GM10266 (cell line): ENCODE results near the gene LRP1B.

ENCODE experiments used
- DNase-seq: peaks from one replicate; pipeline ENCODE4 v3.0.0; 2012; ENCODE audit errors: extremely low spot score
- TF ChIP-seq, protein P1 (sequence below): IDR thresholded peaks from 2 replicates; pipeline ENCODE4 v1.5.1; 2012; ENCODE audit warnings: mild to moderate bottlenecking, low read depth; ENCODE audit not compliant: control insufficient read depth, insufficient read depth; ENCODE audit errors: missing control alignments

Gene LRP1B

DNA sequence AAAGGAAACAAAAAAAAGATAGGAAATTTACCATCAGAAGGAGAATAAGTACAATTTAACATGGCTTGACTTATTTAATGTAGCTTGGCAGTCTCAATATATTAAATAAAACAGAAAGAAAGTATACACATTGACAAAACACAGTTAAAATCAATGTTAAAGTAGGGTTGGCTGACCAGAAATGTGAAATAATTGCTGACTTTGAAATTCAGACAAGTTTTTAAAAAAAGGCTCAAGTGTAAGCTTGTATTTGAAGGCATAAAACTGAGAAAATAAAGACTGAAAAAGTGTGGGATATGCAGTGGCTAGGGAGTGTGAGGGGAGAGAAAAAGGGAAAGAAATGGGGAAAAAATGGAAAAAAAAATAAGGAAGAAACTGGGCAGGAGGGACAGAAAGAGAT is 665.8 kb downstream of the LRP1B start:
- TF ChIP-seq, protein P1, sequence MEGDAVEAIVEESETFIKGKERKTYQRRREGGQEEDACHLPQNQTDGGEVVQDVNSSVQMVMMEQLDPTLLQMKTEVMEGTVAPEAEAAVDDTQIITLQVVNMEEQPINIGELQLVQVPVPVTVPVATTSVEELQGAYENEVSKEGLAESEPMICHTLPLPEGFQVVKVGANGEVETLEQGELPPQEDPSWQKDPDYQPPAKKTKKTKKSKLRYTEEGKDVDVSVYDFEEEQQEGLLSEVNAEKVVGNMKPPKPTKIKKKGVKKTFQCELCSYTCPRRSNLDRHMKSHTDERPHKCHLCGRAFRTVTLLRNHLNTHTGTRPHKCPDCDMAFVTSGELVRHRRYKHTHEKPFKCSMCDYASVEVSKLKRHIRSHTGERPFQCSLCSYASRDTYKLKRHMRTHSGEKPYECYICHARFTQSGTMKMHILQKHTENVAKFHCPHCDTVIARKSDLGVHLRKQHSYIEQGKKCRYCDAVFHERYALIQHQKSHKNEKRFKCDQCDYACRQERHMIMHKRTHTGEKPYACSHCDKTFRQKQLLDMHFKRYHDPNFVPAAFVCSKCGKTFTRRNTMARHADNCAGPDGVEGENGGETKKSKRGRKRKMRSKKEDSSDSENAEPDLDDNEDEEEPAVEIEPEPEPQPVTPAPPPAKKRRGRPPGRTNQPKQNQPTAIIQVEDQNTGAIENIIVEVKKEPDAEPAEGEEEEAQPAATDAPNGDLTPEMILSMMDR = no peak
- DNase-seq = no peak

DNA sequence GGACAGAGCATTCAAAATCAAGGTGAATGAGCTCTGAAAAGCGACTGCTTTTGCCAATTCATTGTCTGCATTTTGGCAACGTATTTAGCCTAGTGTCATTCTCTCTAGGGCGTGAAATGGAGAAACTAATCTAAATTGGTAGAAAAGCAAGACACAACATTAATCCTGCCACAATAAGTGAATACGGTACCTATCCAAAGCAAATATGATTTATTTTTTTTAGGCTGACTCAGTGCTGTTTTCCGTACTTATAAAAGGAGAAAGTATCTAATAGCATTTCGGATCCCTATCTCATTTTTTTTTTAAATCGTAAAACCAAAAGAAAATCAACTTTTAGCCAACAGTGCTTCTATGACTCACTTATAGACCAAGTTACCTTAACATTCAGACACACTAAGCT is 672.5 kb downstream of the LRP1B start:
- DNase-seq = no peak
- TF ChIP-seq, protein P1 = no peak

DNA sequence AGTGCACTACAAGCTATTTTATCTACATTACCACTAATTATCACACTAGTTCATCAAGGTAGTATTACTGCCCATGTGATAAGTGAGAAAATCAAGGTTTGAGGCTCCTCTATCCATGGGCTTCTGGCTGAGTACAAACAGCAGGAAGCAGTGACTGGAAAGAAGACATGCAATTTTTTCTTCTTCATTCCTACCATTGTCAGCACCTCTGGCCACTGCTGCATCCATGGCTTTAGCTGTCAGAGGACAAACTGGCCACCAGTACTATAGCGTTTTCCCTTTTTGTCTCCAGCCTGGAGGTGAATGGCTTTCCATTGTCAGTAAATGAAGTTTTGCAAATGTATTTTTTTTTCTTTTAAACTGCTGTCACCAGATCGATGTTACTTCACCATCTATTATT is 674.9 kb downstream of the LRP1B start:
- no peak for DNase-seq
- TF ChIP-seq, protein P1 = no peak

DNA sequence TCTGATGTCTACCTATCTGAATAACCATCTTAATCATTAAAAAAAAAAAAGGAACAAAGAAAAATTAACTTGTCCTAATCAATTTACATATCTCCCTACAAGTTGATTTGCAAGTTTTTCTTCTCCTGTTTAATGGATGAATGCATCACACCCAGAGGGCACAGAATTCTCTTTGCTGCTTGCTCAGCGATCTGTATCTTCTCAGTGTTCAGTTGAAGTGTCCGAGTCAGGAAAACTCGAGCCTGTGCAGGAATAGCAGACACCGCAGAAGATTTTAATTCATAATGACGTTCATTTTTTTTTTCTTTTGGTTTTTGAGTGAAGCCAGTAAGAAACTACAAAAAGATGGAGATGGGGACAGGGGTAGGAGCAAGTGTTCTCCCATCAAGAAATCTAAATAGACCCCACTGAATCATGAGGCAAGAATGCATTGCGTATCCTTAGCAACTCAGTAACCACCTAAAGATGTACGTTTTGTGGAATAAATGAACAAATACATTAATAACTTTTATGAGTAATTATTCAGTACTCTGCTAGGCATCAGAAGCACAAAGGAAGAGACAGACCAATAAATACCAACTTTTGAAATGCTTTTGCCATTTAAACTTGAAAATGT is 675.5 kb downstream of the LRP1B start:
- no peak for DNase-seq
- TF ChIP-seq, protein P1 = no peak

DNA sequence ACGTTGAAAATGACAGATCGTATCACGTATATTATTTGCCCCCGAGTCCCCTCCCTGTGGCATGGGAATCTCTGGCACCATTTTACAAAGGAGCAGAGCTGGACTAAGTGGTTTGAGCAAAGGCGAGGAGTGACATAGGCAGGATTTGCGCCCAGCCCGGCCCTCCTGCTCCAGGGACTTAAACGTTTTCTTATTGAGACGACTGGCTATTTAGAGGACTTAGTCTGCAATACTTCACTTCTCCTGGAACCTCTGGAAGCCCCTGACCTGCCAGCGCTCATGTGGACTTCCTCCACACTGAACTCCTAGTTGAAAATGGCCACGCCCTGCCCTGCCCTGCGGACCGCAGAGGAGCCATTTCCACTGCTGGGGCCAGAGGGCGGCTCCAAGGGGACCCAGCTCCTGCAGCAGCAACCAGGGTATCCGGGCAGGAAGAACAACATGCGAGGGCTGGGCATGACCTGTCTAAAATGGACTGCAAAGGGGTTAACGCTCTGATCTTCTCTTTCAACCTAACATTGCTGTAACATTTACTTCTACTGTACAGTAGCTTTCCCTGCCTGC is 690.7 kb downstream of the LRP1B start:
- TF ChIP-seq, protein P1 = no peak
- no peak for DNase-seq

DNA sequence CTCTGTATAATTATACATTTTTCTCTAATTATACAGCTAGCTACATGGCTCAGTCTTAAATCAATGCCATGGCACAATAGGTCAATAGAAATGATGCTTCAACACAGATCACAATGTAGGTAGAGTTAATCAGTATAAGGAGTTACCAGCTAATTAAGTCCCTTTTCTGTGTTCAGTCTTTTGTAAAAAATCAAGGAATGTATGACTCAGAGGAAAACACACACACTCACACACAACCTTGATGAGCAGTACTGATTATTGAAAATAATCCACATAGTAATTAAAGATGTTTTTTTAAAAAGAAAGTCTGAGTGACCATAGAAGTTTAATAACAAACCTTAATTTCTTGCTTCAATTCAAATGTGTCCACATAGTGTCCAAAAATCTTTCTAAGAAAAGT is 691.3 kb downstream of the LRP1B start:
- DNase-seq = no peak
- TF ChIP-seq, protein P1 = no peak

DNA sequence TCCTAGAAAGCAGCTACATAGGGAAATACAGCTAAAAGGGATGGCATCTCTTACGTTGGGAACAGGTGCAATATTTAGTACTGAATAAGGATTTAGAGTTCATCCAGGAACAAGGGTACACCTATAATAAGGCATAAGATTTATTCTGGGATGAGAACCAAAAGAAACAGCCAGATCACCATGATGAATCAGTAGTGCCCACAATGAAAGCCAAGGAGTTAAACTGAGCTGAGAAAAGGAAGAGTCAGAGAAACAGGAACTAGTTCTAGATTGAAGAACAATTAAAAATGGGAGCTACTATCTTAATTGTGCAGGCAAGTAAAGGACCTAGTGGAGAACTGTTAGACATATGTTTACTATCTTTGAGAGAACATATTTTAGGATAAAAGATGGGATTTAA is 692.3 kb downstream of the LRP1B start:
- no peak for DNase-seq
- TF ChIP-seq, protein P1 = no peak
